Prostate gland (tissue), 2 donors: ENCODE results near the gene PLEKHG7. TPM values are rescaled to one million over a fixed set of nuclear protein-coding genes. Genes with fewer than 3 reads are reported as not detected.
"Not testable (repeated sequence)": the region's sequence is repeated elsewhere in the genome, so short reads cannot be mapped to it uniquely, and the experiment has no call there.

ENCODE experiments used
- DNase-seq: peaks from one replicate; pipeline ENCODE4 v3.0.0-alpha.2; 2019; ENCODE audit warnings: low spot score
- H3K27ac ChIP-seq, 2 donors: fragments of 200-600 bp; sonication (generic); 2 replicates each; pipeline ENCODE4 v1.5.1; 2017 to 2019
- H3K27me3 ChIP-seq: fragments of 200-600 bp; sonication (generic); replicated peaks from 2 replicates; pipeline ENCODE4 v1.5.1; 2019; ENCODE audit not compliant: insufficient read depth
- H3K36me3 ChIP-seq, 2 donors: fragments of 200-600 bp; sonication (generic); 1 replicate in 1 of 2; 2 replicates in 1 of 2; pipeline versions ENCODE4 v1.5.1 to v1.8.1; 2017 to 2019
- H3K4me1 ChIP-seq: fragments of 200-600 bp; sonication (generic); replicated peaks from 2 replicates; pipeline ENCODE4 v1.5.1; 2019
- H3K4me3 ChIP-seq, 2 donors: fragments of 200-600 bp; sonication (generic); 2 replicates each; pipeline ENCODE4 v1.5.1; 2017 to 2019
- H3K9me3 ChIP-seq: fragments of 200-600 bp; sonication (generic); 2 replicates; pipeline ENCODE4 v1.5.1; 2017
- CTCF ChIP-seq, 4 experiments: fragments of 200-600 bp in 2 of 4; fragments of 450-650 bp in 2 of 4; sonication (generic) in 2 of 4; IDR thresholded peaks; 1 replicate in 3 of 4; 2 replicates in 1 of 4; pipeline ENCODE4 v1.5.1; 2016 to 2019; ENCODE audit warnings: antibody characterized with exemption in 4 of 4, mild to moderate bottlenecking in 2 of 4, moderate library complexity in 2 of 4
- POLR2A ChIP-seq: fragments of 450-650 bp; IDR thresholded peaks from one replicate; pipeline ENCODE4 v1.6.1; 2016; ENCODE audit warnings: antibody characterized with exemption, mild to moderate bottlenecking
- POLR2AphosphoS5 ChIP-seq: sonication (generic); formaldehyde crosslinking; IDR thresholded peaks from one replicate; pipeline ENCODE4 v1.6.1; 2017; ENCODE audit warnings: antibody characterized with exemption
- WGBS: methylation state at CpG from one replicate; pipeline ENCODE4 v1.1.5; 2018; 5-methylcytosine and 5-hydroxymethylcytosine counted together
- intact Hi-C: fragments of 100-400 bp; cut with DNase I; formaldehyde crosslinking; loops from one replicate; pipeline ENCODE4 v1.14.2; 2022
- total RNA-seq, 2 donors: library from RNA; depleted of rRNA; stranded (reverse); fragments of >200 nt; gene quantifications; one replicate each; pipeline ENCODE4 v1.1.0, GENCODE V29; 2016

The PLEKHG7 gene
- total RNA-seq, 2 donors from 2014 or later = 0.50 to 1.4 TPM

- no peak overlapping the region for H3K27ac ChIP-seq
- H3K27me3 ChIP-seq = no peaks in the 10 kb centered on the region
- H3K4me1 ChIP-seq = no peaks in the 10 kb centered on the region
- intact Hi-C loops = no loop called here
- no peaks in the 10 kb centered on the region for H3K9me3 ChIP-seq
- TF ChIP-seq POLR2AphosphoS5 = no peak
- TF ChIP-seq POLR2A = no peak
- TF ChIP-seq CTCF (IDR thresholded peaks at IDR 0.05) = no peak
- no peaks in the 10 kb centered on the region for H3K36me3 ChIP-seq
- DNase-seq = no peak
- WGBS = 0% methylated on average over 1 of the region's 1 CpG
- H3K4me3 ChIP-seq = no peak overlapping the region
These were observed 81.6 kb downstream of the PLEKHG7 start for GRCh38 chr12:92784356-92784755.

GRCh38 chr12:92784797-92785562 lies 82.2 kb downstream of the PLEKHG7 start:
- H3K4me3 ChIP-seq = no peak overlapping the region
- intact Hi-C loops = no loop called here
- WGBS = 59% methylated on average over 1 of the region's 1 CpG
- H3K27ac ChIP-seq = no peak overlapping the region
- H3K9me3 ChIP-seq = no peaks in the 10 kb centered on the region
- TF ChIP-seq POLR2AphosphoS5 (peak; percentile 44), POLR2A (no peak), CTCF (IDR thresholded peaks at IDR 0.05) (peak; percentile 19 to 70 (median 48))
- no peaks in the 10 kb centered on the region for H3K36me3 ChIP-seq
- DNase-seq = peak; percentile 22
- H3K4me1 ChIP-seq = no peaks in the 10 kb centered on the region
- H3K27me3 ChIP-seq = no peaks in the 10 kb centered on the region

GRCh38 chr12:92785563-92785950 lies 82.8 kb downstream of the PLEKHG7 start:
- no peaks in the 10 kb centered on the region for H3K9me3 ChIP-seq
- WGBS = 100% methylated on average over 1 of the region's 1 CpG
- intact Hi-C loops = no loop called here
- H3K27me3 ChIP-seq = no peaks in the 10 kb centered on the region
- H3K27ac ChIP-seq = no peak overlapping the region
- TF ChIP-seq POLR2A = no peak
- no peak for TF ChIP-seq POLR2AphosphoS5
- no peak for TF ChIP-seq CTCF (IDR thresholded peaks at IDR 0.05)
- DNase-seq = no peak
- no peaks in the 10 kb centered on the region for H3K4me1 ChIP-seq
- H3K4me3 ChIP-seq = no peak overlapping the region
- H3K36me3 ChIP-seq = no peaks in the 10 kb centered on the region

GRCh38 chr12:92786045-92786444 lies 83.3 kb downstream of the PLEKHG7 start:
- Histone ChIP-seq H3K4me1 (no peaks in the 10 kb centered on the region), H3K36me3 (no peaks in the 10 kb centered on the region), H3K4me3 (no peak overlapping the region), H3K27ac (no peak overlapping the region), H3K9me3 (no peaks in the 10 kb centered on the region), H3K27me3 (no peaks in the 10 kb centered on the region)
- TF ChIP-seq POLR2A = no peak
- no peak for TF ChIP-seq POLR2AphosphoS5
- no peak for TF ChIP-seq CTCF (IDR thresholded peaks at IDR 0.05)
- 84% methylated on average over 1 of the region's 1 CpG for WGBS
- intact Hi-C loops = no loop called here
- DNase-seq = no peak

- H3K36me3 ChIP-seq, H3K4me3 ChIP-seq, H3K4me1 ChIP-seq, H3K9me3 ChIP-seq, DNase-seq, H3K27ac ChIP-seq, H3K27me3 ChIP-seq, intact Hi-C loops: not testable (repeated sequence)
- WGBS = 95% methylated on average over 5 of the region's 5 CpGs
These were observed 91.6 kb downstream of the PLEKHG7 start for GRCh38 chr12:92794356-92794755.
